Neural crest cell (in vitro differentiated cells): ENCODE measurements around the gene CCDC196. TPM values are rescaled to one million over a fixed set of nuclear protein-coding genes. Genes with fewer than 3 reads are reported as not detected.

Source experiments
- DNase-seq: peaks from one replicate; pipeline ENCODE4 v3.0.0; 2021; ENCODE audit warnings: low read depth, mixed read lengths, low spot score
- H3K27ac Mint-ChIP-seq: one replicate; pipeline ENCODE4 v1.8.0; 2021; ENCODE audit warnings: mild to moderate bottlenecking, mixed read lengths; ENCODE audit not compliant: unreplicated experiment
- H3K27me3 Mint-ChIP-seq: 2 replicates; pipeline ENCODE4 v1.8.0; 2021; ENCODE audit warnings: low read depth, mild to moderate bottlenecking, mixed read lengths
- H3K36me3 Mint-ChIP-seq: 2 replicates; pipeline ENCODE4 v1.8.0; 2021; ENCODE audit warnings: low read depth, mild to moderate bottlenecking, mixed read lengths
- H3K4me1 Mint-ChIP-seq: 2 replicates; pipeline ENCODE4 v1.8.0; 2021; ENCODE audit warnings: mixed read lengths
- H3K4me3 Mint-ChIP-seq: one replicate; pipeline ENCODE4 v1.8.0; 2021; ENCODE audit warnings: mild to moderate bottlenecking, mixed read lengths
- H3K9me3 Mint-ChIP-seq: 2 replicates; pipeline ENCODE4 v1.8.0; 2021; ENCODE audit warnings: mixed read lengths
- CTCF ChIP-seq: fragments of 200-600 bp; sonication (generic); conservative IDR thresholded peaks from 2 replicates; pipeline ENCODE4 v1.5.0; 2021; ENCODE audit warnings: antibody characterized with exemption, mild to moderate bottlenecking
- total RNA-seq: library from RNA; stranded (reverse); gene quantifications from 2 replicates; pipeline ENCODE4 v1.2.1, GENCODE V29; 2021

The CCDC196 gene
- total RNA-seq, 1 donor from 2014 or later: not detected

- no peak for DNase-seq
- Mint-ChIP-seq H3K27me3 (no peaks in the 10 kb centered on the region), H3K27ac (no peak overlapping the region), H3K4me3 (no peak overlapping the region), H3K9me3 (peaks cover 3% of the 10 kb centered on the region), H3K36me3 (no peaks in the 10 kb centered on the region), H3K4me1 (peaks cover 9% of the 10 kb centered on the region)
- TF ChIP-seq CTCF: no peak
Measured at GRCh38 chr14:66445936-66446335, 40.2 kb upstream of the CCDC196 start.

GRCh38 chr14:66453469-66453868 lies 32.7 kb upstream of the CCDC196 start:
- TF ChIP-seq CTCF: no peak
- H3K9me3 Mint-ChIP-seq: peaks cover 20% of the 10 kb centered on the region
- no peak overlapping the region for H3K4me3 Mint-ChIP-seq
- H3K27me3 Mint-ChIP-seq: no peaks in the 10 kb centered on the region
- no peak overlapping the region for H3K27ac Mint-ChIP-seq
- peaks cover 10% of the 10 kb centered on the region for H3K36me3 Mint-ChIP-seq
- H3K4me1 Mint-ChIP-seq: no peaks in the 10 kb centered on the region
- no peak for DNase-seq

GRCh38 chr14:66459603-66460002 lies 26.6 kb upstream of the CCDC196 start:
- H3K4me1 Mint-ChIP-seq: no peaks in the 10 kb centered on the region
- H3K4me3 Mint-ChIP-seq: no peak overlapping the region
- no peak for DNase-seq
- no peak for TF ChIP-seq CTCF
- H3K27ac Mint-ChIP-seq: no peak overlapping the region
- H3K27me3 Mint-ChIP-seq: no peaks in the 10 kb centered on the region
- peaks cover 5% of the 10 kb centered on the region for H3K36me3 Mint-ChIP-seq
- H3K9me3 Mint-ChIP-seq: peaks cover 16% of the 10 kb centered on the region

- Mint-ChIP-seq H3K27ac (no peak overlapping the region), H3K4me1 (no peaks in the 10 kb centered on the region), H3K27me3 (no peaks in the 10 kb centered on the region), H3K36me3 (peaks cover 2% of the 10 kb centered on the region), H3K9me3 (peaks cover 4% of the 10 kb centered on the region), H3K4me3 (no peak overlapping the region)
- DNase-seq: no peak
- TF ChIP-seq CTCF: no peak
Measured at GRCh38 chr14:66464261-66464660, 21.9 kb upstream of the CCDC196 start.

GRCh38 chr14:66468778-66469367 lies 17.3 kb upstream of the CCDC196 start:
- no peak for TF ChIP-seq CTCF

More at GRCh38 chr14:66468778-66469367, 17.3 kb upstream of the CCDC196 start:
- H3K4me3 Mint-ChIP-seq: no peak overlapping the region
- no peaks in the 10 kb centered on the region for H3K4me1 Mint-ChIP-seq
- peaks cover 23% of the 10 kb centered on the region for H3K9me3 Mint-ChIP-seq
- H3K36me3 Mint-ChIP-seq: peaks cover 19% of the 10 kb centered on the region
- no peak overlapping the region for H3K27ac Mint-ChIP-seq
- H3K27me3 Mint-ChIP-seq: no peaks in the 10 kb centered on the region
- DNase-seq: no peak
